ENCODE results near the gene PPP1R15B. TPM values are rescaled to one million over a fixed set of nuclear protein-coding genes. Genes with fewer than 3 reads are reported as not detected.

The PPP1R15B gene
- total RNA-seq, 4 donors from 2014 or later, result 44.4 to 53.2 (median 50.9) TPM

- H3K27me3 ChIP-seq, result no peaks in the 10 kb centered on the region
- no peak overlapping the region for H3K27ac ChIP-seq
- H3K9me3 ChIP-seq, result no peaks in the 10 kb centered on the region
- peaks cover 0 to 85% of the 10 kb centered on the region in 2 donors for H3K36me3 ChIP-seq
- no CpG with 5 or more reads among the region's 7 CpGs for whole genome bisulfite sequencing, 2 donors (ENCODE audit: low coverage in 1 of 2)
- peaks cover 0 to 24% (median 8%) of the 10 kb centered on the region in 3 donors for H3K4me1 ChIP-seq
- ATAC-seq, result no peak
- H3K4me3 ChIP-seq, result no peak overlapping the region
- TF ChIP-seq POLR2A (IDR thresholded peaks at IDR 0.05) (no peak), EP300 (IDR thresholded peaks at IDR 0.05) (no peak), POLR2AphosphoS5 (IDR thresholded peaks at IDR 0.05) (no peak), CTCF (IDR thresholded peaks at IDR 0.05) (no peak)
Observed at GRCh38 chr1:204448344-204448964, 36.8 kb upstream of the PPP1R15B start.

GRCh38 chr1:204447736-204448135 lies 36.1 kb upstream of the PPP1R15B start:
- TF ChIP-seq POLR2A (IDR thresholded peaks at IDR 0.05) (no peak), EP300 (IDR thresholded peaks at IDR 0.05) (no peak), CTCF (IDR thresholded peaks at IDR 0.05) (no peak), POLR2AphosphoS5 (IDR thresholded peaks at IDR 0.05) (no peak)
- no peak for ATAC-seq
- peaks cover 0 to 85% of the 10 kb centered on the region in 2 donors for H3K36me3 ChIP-seq
- no peaks in the 10 kb centered on the region for H3K9me3 ChIP-seq
- H3K27ac ChIP-seq, result no peak overlapping the region
- 71 to 80% methylated on average over 1 to 4 of the region's 4 CpGs for WGBS, 2 donors (ENCODE audit: low coverage in 1 of 2)
- no peaks in the 10 kb centered on the region for H3K27me3 ChIP-seq
- no peak overlapping the region for H3K4me3 ChIP-seq
- H3K4me1 ChIP-seq, result peaks cover 0 to 30% (median 8%) of the 10 kb centered on the region in 3 donors

GRCh38 chr1:204447190-204447589 lies 35.6 kb upstream of the PPP1R15B start:
- ATAC-seq, result no peak
- no peaks in the 10 kb centered on the region for H3K9me3 ChIP-seq
- 60 to 77% methylated on average over 2 of the region's 6 CpGs for WGBS, 2 donors (ENCODE audit: low coverage in 1 of 2)
- H3K27me3 ChIP-seq, result no peaks in the 10 kb centered on the region
- peak overlapping the region in 2 of 4 donors; percentile 36 to 48 for H3K27ac ChIP-seq
- peaks cover 0 to 89% of the 10 kb centered on the region in 2 donors for H3K36me3 ChIP-seq
- H3K4me3 ChIP-seq, result no peak overlapping the region
- no peak for TF ChIP-seq POLR2AphosphoS5 (IDR thresholded peaks at IDR 0.05)
- peaks cover 0 to 36% (median 8%) of the 10 kb centered on the region in 3 donors for H3K4me1 ChIP-seq

GRCh38 chr1:204446413-204447111 lies 34.9 kb upstream of the PPP1R15B start:
- peak; percentile 84 for ATAC-seq
- WGBS, 2 donors (ENCODE audit: low coverage in 1 of 2), result 0% methylated on average over 1 to 2 of the region's 11 CpGs
- peak overlapping the region in 3 of 4 donors; percentile 9 to 48 (median 36) for H3K27ac ChIP-seq

More at GRCh38 chr1:204446413-204447111, 34.9 kb upstream of the PPP1R15B start:
- peaks cover 0 to 92% of the 10 kb centered on the region in 2 donors for H3K36me3 ChIP-seq
- H3K9me3 ChIP-seq, result no peaks in the 10 kb centered on the region
- H3K27me3 ChIP-seq, result no peaks in the 10 kb centered on the region
- H3K4me3 ChIP-seq, result no peak overlapping the region
- TF ChIP-seq EP300 (IDR thresholded peaks at IDR 0.05) (no peak), CTCF (IDR thresholded peaks at IDR 0.05) (peak in 3 of 4 experiments; percentile 79 to 84 (median 79)), POLR2A (IDR thresholded peaks at IDR 0.05) (no peak), POLR2AphosphoS5 (IDR thresholded peaks at IDR 0.05) (no peak)
- H3K4me1 ChIP-seq, result peaks cover 0 to 36% (median 8%) of the 10 kb centered on the region in 3 donors

Measured in gastroesophageal sphincter (tissue), 4 donors.